ENCODE measurements around the gene UBA3. TPM values are rescaled to one million over a fixed set of nuclear protein-coding genes. Genes with fewer than 3 reads are reported as not detected.

Gene UBA3
- total and polyA plus RNA-seq, 10 of the 15 experiments (the other 5 are each of a cell fraction or from before 2014, with no cell fraction given), result 72.9 to 131 (median 102) TPM

- Histone ChIP-seq H2AFZ (ENCODE audit: control insufficient read depth, low read depth, low read length) (peak overlapping the region; percentile 91), H3K79me2 (ENCODE audit: control insufficient read depth, insufficient read depth, low read length) (no peaks in the 10 kb centered on the region), H3K9ac (ENCODE audit: control insufficient read depth, insufficient read depth, low read length) (peak overlapping the region; percentile 80), H3K4me2 (ENCODE audit: control insufficient read depth, insufficient read depth) (peak overlapping the region; percentile 97), H3K27ac (ENCODE audit: control insufficient read depth, insufficient read depth) (peak overlapping the region; percentile 64), H3K36me3 (ENCODE audit: control insufficient read depth in 2 of 2, insufficient read depth in 2 of 2, low read length in 1 of 2) (no peaks in the 10 kb centered on the region; a peak in 1 of 4 replicates), H4K20me1 (ENCODE audit: control insufficient read depth, insufficient read depth) (no peaks in the 10 kb centered on the region), H3K27me3 (replicated peaks in 1 of 2; ENCODE audit: control insufficient read depth in 2 of 2, insufficient read depth in 2 of 2, low read length in 1 of 2) (no peaks in the 10 kb centered on the region), H3K9me3 (replicated peaks; ENCODE audit: control insufficient read depth, insufficient read depth, low read length) (no peaks in the 10 kb centered on the region), H3K4me3 (peak overlapping the region; percentile 87), H3K4me1 (ENCODE audit: control insufficient read depth, insufficient read depth, low read length) (peaks cover 7% of the 10 kb centered on the region; the same call in 1 of the 2 replicates)
- no peak for ATAC-seq
- in situ Hi-C loops (cut with MboI) (no loop called here), intact Hi-C loops (cut with micrococcal nuclease; ENCODE audit: unreplicated experiment) (loop anchor here (5.0 to 10.0 kb wide), 2 partner anchors 73 to 291 kb away; no protein-coding TSS in a partner anchor)
- TF ChIP-seq ESRRA (IDR thresholded peaks at IDR 0.05; ENCODE audit: low read length) (no peak), MYC (IDR thresholded peaks at IDR 0.05; ENCODE audit: insufficient read depth, insufficient read length, insufficient replicate concordance, low read length, severe bottlenecking) (peak; percentile 8), ETV6 (conservative IDR thresholded peaks at IDR 0.05 in 1 of 2, IDR thresholded peaks at IDR 0.05 in 1 of 2; ENCODE audit: borderline replicate concordance in 1 of 2, low read depth in 1 of 2) (0 out of 4 replicates have a peak, but pooled peaks of 1 of the 2 experiments have one; percentile 1)
- no TSS peak for BruUV-seq (replicated peaks)
- peak; percentile 2 for DNase-seq (ENCODE audit: low read depth, low spot score)
- POLR2A ChIA-PET, result interaction anchor here (1.2 kb wide), 1 partner anchor 38 kb away, joined by 5 read pairs; the partner anchor contains the start of gene TMF1
- RAD21 ChIA-PET (ENCODE audit: unreplicated experiment), result interaction anchor here (0.8 to 1.6 kb wide), 3 partner anchors 67 to 77 kb away, joined by 4 read pairs; partner anchors contain the start of gene ARL6IP5
- CTCF ChIA-PET, result interaction anchor here (0.7 to 2.4 kb wide), 12 partner anchors 12 to 107 kb away, joined by 3 to 6 read pairs (median 4); partner anchors contain the start of gene ARL6IP5
- WGBS (ENCODE audit: insufficient coverage, insufficient replicate concordance, low lambda C conversion rate, missing lambda C conversion rate), result 11% methylated on average over 11 of the region's 11 CpGs
- SMC1A ChIA-PET (ENCODE audit: uncharacterized antibody, unreplicated experiment), result interaction anchor here (1.0 to 1.2 kb wide), 2 partner anchors 38 to 79 kb away, joined by 3 read pairs; partner anchors contain the start of gene TMF1
- FAIRE-seq, result no peak
Measured at GRCh38 chr3:69014022-69014580, 66.1 kb downstream of the UBA3 start.
